ENCODE data around the gene FAM222B.
A peak's percentile ranks its signal among the peaks of the same experiment; 100 is the strongest.

The FAM222B gene

DNA sequence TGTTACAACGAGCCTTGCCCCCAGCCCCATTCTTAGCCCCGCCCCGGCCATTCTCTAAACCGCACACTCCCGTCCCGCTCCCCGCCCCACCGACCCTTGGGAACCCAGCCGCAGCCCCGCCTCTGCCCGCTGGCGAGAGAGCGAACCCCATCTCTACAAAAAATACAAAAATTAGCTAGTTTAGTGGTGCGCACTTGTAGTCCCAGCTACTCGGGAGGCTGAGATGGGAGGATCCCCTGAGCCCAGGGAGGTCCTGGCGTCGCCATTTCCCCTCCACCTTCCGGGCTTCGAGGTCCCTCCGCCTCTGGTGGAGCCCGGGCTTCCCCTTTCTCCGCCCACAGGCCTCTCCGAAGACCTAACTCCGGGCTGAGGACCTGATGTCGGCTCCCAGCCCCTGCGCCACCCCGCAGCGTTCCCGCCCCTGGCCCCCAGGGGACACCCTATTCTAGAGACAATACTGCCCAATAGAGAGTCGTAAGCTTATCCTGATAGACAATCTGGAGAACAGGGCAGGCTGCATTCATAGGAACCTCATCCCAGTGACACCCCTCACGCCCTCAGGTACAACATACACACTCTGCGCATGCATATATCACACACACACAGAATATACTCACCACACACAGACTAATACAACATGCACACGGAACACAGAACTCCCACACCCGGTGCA, 130.4 kb downstream of the FAM222B start:
- peak; percentile 67 for DNase-seq (ENCODE audit: low spot score)

DNA sequence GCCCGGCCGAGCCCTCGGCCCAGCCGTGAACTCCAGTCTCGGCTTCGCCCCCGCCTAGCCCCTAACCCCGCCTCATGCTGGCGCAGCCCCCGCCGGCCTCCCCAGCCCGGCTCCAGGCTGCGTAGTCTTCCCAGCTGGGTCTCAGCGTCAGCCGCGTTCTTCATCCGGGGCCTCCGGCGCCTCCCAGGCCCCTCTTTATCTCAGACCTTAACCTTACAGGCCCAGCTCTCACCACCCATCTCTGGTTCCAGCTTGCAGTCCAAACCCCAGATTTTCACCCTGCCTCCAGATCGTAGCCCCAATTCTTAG, 130.9 kb downstream of the FAM222B start, which contains the start of gene PROCA1:
Gene PROCA1 (minus strand): TSS at position 166 of the 309 bp plus-strand sequence. CDS start 228 bp downstream, outside the sequence.
- DNase-seq (ENCODE audit: low spot score), result no peak

DNA sequence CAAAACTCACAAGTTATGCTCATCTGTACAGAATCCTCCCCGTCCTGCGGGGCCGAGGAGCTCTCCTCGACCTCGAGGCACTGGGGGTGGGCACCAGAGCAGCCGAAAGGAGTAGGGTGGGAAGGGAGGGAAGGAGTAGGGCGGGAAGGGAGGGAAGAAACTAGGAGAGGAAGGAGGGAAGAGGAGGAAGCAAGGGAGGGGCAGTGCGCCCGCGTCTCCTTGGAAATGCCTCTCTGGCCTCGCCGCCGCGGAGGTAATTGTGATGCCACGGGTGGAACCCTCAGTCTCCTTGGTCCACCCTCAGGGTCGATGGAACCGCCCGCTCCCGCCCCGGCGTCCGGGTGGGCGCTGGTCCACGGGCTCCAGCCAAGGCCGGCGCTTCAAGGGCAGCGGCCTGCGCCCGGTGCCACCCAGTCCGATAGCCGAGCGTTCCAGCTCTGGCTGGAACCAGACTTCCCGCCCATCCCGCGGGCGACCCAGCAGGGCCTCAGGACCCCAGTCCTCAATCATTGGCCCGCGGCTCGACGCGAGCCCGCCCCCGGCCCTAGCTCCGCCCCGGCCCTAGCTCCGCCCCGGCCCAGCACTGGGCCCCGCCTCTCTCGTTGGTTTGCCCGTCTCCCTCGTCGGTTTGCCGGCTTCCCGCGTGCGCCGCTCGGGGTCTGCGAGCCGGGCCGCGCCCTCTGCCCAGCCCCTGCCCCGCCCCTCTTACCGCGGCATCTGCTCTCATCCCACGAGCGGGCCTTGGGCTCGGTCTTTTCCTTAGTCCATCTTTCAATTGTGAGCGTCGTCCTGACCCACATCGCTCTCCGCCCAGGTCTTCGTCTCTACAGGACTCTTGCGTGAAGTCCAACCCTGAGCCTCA, 131.5 kb downstream of the FAM222B start:
- peak; percentile 91 for DNase-seq (ENCODE audit: low spot score)

DNA sequence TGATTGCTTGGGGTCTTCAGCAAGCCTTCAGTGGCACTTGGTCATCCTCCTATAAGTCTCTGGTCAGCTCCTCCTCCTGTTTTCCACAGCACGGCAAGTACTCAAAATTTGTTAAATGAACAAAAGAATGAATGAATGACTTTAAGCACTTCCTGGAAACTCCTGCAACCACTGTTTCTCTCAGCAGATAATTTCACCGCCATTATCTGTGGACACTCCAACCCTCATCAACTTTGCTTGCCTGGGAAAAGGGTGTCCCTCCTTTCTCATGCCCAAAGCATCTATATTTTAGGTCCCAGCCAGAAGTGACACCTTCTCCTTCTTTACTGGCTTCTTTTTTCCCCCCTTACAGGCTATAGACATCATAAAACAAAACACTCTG, 135.3 kb downstream of the FAM222B start:
- no peak for DNase-seq (ENCODE audit: low spot score)

DNA sequence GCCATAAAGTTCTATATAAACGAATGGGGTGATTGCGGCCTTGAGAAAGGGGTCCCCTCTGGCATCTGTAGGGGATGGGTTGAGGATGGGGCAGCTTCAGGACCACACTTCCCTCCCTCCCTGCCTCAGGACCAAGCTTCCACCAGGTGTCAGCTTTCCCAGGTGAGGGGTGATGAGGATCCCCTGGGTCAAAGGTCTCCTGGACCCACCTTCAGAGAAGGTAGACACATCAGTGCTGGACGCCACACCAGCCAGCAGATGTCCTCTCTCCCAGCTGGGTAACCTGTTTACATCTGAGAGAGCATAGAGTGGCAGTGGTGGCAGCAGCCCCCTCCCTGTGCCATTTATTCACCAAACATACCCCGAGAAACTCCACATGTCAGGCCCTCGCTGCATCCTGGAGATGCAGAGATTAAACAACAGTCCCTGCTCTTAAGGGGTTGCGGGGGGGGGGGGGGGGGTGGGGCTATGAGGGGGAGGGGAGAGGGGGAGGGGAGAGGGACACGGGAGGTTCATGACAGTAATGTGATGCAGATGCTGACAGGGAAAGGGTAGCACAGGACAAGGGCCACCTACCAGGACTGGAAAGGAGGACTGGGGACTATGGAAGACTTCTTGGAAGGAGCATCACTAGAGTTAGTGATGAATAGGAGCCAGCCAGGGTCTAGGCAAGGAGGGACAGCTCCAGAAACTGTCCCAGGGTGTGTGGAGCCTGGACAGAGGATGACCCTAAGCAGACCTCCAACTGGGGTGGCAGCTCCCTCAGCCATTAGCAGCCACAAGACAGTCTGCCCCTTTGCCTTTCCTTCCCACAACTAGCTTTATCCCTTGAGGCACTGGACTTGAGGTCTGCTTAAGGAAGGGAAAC, 135.9 kb downstream of the FAM222B start:
- no peak for DNase-seq (ENCODE audit: low spot score)

Data from CD4-positive, alpha-beta T cell treated with Interleukin-15 for 4 hours (primary cell).